ENCODE results near the gene FBXO3. TPM values are rescaled to one million over a fixed set of nuclear protein-coding genes. Genes with fewer than 3 reads are reported as not detected.

FBXO3 gene
- total RNA-seq, 1 donor from 2014 or later: 32.5 TPM

DNA sequence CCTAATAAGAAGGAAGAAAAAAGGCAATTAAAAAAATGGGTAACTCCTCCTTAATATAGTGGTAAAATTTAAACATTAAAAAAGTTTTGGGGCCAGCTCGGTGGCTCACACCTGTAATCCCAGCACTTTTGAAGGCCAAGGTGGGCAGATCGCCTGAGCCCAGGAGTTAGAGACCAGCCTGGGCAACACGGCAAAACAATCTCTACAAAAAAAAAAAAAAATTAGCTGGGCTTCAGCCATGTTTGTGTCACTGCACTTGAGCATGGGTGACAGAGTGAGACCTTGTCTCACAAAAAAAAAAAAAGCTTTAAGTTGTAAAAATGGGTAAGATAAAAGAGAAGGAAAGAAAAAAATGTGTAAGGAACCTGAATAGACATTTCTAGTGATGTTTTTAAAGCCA, 11.3 kb upstream of the FBXO3 start:
- TF ChIP-seq, protein P1, sequence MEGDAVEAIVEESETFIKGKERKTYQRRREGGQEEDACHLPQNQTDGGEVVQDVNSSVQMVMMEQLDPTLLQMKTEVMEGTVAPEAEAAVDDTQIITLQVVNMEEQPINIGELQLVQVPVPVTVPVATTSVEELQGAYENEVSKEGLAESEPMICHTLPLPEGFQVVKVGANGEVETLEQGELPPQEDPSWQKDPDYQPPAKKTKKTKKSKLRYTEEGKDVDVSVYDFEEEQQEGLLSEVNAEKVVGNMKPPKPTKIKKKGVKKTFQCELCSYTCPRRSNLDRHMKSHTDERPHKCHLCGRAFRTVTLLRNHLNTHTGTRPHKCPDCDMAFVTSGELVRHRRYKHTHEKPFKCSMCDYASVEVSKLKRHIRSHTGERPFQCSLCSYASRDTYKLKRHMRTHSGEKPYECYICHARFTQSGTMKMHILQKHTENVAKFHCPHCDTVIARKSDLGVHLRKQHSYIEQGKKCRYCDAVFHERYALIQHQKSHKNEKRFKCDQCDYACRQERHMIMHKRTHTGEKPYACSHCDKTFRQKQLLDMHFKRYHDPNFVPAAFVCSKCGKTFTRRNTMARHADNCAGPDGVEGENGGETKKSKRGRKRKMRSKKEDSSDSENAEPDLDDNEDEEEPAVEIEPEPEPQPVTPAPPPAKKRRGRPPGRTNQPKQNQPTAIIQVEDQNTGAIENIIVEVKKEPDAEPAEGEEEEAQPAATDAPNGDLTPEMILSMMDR (IDR thresholded peaks at IDR 0.05): no peak
- ATAC-seq: no peak
- H3K9me3 ChIP-seq: no peaks in the 10 kb centered on the region

DNA sequence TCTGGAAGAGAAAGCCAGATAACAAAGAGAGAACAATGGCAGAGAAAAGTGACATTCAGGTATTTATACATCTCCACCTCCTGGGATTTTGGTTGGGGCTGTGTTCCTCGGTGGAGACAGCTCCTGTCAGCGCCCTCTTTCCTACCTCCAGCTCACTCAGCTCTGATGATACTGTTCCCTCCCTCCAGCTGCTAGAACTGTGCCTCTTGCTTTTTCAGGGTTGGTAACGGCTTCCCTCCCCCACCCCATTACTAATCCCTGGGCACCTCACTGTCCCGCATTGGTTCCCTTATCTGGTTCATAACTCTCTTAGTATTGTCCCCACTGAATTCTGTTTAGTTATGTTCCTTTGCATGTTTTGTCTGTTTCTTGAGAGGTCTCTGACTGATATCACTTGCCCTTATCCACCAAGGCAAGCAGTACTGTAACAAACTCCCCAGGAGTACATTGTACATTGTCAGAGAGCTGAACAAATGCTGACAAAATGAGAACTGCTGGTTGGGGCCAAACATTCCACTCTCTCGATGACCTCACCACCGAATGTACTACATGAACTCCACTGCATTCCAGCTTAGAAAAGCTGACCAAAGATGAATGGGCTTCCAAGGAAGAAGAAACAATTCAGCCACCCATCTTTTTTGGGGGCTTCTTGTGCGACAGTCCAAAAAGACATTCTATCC, 5.7 kb upstream of the FBXO3 start:
- no peak overlapping the region for H3K27ac ChIP-seq
- intact Hi-C loops (cut with DNase I): no loop called here

More for the DNA sequence above, 11.3 kb upstream of the FBXO3 start:
- Histone ChIP-seq H3K4me1 (no peaks in the 10 kb centered on the region), H3K36me3 (no peaks in the 10 kb centered on the region), H3K27ac (no peak overlapping the region), H3K4me3 (no peak overlapping the region), H3K27me3 (peaks cover 29% of the 10 kb centered on the region)
- intact Hi-C loops (cut with DNase I): no loop called here
- no peak for DNase-seq

DNA sequence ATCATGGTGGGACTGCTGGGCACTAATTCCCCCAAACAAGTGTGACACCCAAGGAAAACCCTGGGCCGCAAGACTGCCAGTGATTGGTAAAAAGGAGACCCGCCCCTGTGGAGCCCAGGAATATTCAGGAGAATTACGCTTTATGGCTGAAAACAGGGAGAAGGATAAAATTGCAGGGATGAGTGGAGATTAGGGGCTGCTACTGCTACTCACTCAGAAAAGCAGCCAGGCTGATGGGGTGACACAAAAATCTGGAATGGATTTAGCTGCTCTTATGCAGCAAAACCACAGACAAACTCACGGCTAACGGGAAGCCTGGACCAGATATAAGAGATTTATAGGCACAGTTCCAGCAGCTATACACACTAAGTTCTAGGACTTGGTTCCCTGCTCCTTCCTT, 4.4 kb upstream of the FBXO3 start:
- Histone ChIP-seq H3K4me3 (no peak overlapping the region), H3K36me3 (no peaks in the 10 kb centered on the region), H3K4me1 (no peaks in the 10 kb centered on the region), H3K27ac (no peak overlapping the region), H3K9me3 (no peaks in the 10 kb centered on the region), H3K27me3 (peaks cover 5% of the 10 kb centered on the region)
- intact Hi-C loops (cut with DNase I): no loop called here
- no peak for ATAC-seq
- TF ChIP-seq, protein P1 (IDR thresholded peaks at IDR 0.05): no peak
- no peak for DNase-seq

More for the DNA sequence above, 5.7 kb upstream of the FBXO3 start:
- Histone ChIP-seq H3K27me3 (peaks cover 15% of the 10 kb centered on the region), H3K4me1 (no peaks in the 10 kb centered on the region), H3K9me3 (no peaks in the 10 kb centered on the region), H3K36me3 (no peaks in the 10 kb centered on the region), H3K4me3 (no peak overlapping the region)
- TF ChIP-seq, protein P1 (IDR thresholded peaks at IDR 0.05): no peak
- DNase-seq (no peak), ATAC-seq (peak; percentile 80)

DNA sequence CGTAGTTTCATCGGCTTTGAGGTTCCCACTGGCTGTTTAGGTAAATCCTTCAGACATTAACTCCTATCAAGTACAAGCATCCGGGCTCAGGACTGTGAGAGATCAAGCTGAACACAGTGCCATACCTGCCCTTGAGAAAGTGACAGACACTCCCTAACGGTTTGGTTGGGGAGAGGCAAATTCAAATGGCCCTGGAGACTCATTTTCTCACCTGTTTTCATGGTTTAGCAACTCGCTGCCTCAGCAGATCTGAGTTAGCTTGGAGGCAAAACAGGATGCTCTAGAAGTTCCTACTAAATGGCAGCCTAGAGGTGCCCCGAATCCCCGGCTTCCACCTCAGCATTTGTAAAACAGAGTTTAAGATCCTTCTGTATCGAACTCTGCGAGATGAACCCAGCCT, 3.6 kb upstream of the FBXO3 start:
- Histone ChIP-seq H3K9me3 (no peaks in the 10 kb centered on the region), H3K4me3 (no peak overlapping the region), H3K27me3 (peaks cover 4% of the 10 kb centered on the region), H3K4me1 (peaks cover 6% of the 10 kb centered on the region), H3K36me3 (no peaks in the 10 kb centered on the region), H3K27ac (no peak overlapping the region)
- ATAC-seq (no peak), DNase-seq (no peak)
- TF ChIP-seq, protein P1 (IDR thresholded peaks at IDR 0.05): no peak
- intact Hi-C loops (cut with DNase I): no loop called here

DNA sequence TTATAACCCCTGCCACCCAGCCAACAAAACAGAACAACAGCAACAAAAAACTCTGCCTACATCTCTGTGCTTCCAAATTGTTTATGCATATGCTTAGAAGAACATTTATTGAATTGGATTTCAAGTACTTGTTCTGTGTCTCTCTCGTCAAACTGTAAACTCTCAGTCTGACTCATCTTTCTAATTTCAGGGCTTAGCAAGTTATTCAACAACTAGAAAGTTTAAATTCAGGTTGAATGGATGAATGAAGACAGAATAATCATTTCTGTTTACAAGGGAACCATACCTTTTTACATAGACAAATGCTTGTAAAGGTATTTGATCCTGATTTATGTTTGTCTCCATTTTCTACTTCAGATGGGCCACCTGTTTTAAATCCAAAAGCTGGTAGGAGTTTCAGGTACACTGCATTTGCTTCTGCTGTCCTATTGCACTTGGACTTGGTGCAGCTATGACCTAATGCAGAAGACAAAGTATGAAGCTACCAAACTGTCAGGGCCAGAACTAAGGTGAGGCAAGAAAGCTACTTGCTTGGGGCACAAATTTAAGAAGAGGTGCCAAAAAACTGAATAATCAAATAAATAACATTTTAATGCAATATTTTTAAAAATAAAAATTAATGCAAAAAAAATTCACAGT, 1.6 kb upstream of the FBXO3 start:
- DNase-seq (no peak), ATAC-seq (no peak)
- intact Hi-C loops (cut with DNase I): no loop called here
- Histone ChIP-seq H3K4me1 (peaks cover 17% of the 10 kb centered on the region), H3K27me3 (no peaks in the 10 kb centered on the region), H3K4me3 (no peak overlapping the region), H3K36me3 (no peaks in the 10 kb centered on the region), H3K27ac (no peak overlapping the region), H3K9me3 (no peaks in the 10 kb centered on the region)
- TF ChIP-seq, protein P1 (IDR thresholded peaks at IDR 0.05): no peak
